Osteoblast (primary cell): ENCODE measurements around the gene RIMBP2. TPM values are rescaled to one million over a fixed set of nuclear protein-coding genes. Genes with fewer than 3 reads are reported as not detected.

Source experiments
- DNase-seq: peaks from one replicate; pipeline ENCODE4 v3.0.0; 2011; ENCODE audit warnings: low spot score, mixed read lengths; ENCODE audit not compliant: insufficient read length; ENCODE audit errors: missing footprints
- H2AFZ ChIP-seq: 2 replicates; pipeline ENCODE4 v1.6.0; 2011; ENCODE audit warnings: mild to moderate bottlenecking, low read length
- H3K27ac ChIP-seq: 2 replicates; pipeline ENCODE4 v1.5.1; 2011; ENCODE audit warnings: mild to moderate bottlenecking, low read depth, low read length, moderate library complexity
- H3K27me3 ChIP-seq: 2 replicates; pipeline ENCODE4 v1.6.0; 2012; ENCODE audit warnings: mild to moderate bottlenecking, control low read depth, inconsistent platforms, low read length, moderate library complexity; ENCODE audit not compliant: insufficient read depth
- H3K36me3 ChIP-seq: 2 replicates; pipeline ENCODE4 v1.5.1; 2011; ENCODE audit warnings: mild to moderate bottlenecking, low read length, control low read depth, moderate library complexity; ENCODE audit not compliant: insufficient read depth
- H3K4me1 ChIP-seq: 2 replicates; pipeline ENCODE4 v1.5.1; 2011; ENCODE audit warnings: mild to moderate bottlenecking, low read length, control low read depth, moderate library complexity; ENCODE audit not compliant: insufficient read depth
- H3K4me2 ChIP-seq: 2 replicates; pipeline ENCODE4 v1.6.0; 2011; ENCODE audit warnings: mild to moderate bottlenecking, low read length; ENCODE audit not compliant: insufficient read depth
- H3K4me3 ChIP-seq: fragments of 200-600 bp; sonication (generic); 3 replicates; pipeline ENCODE4 v1.5.1; 2012; ENCODE audit warnings: mild to moderate bottlenecking, low read length, inconsistent platforms; ENCODE audit not compliant: insufficient read depth
- H3K79me2 ChIP-seq: 2 replicates; pipeline ENCODE4 v1.6.0; 2012; ENCODE audit warnings: mild to moderate bottlenecking, low read length, control low read depth, inconsistent platforms; ENCODE audit not compliant: insufficient read depth
- H3K9me3 ChIP-seq: 2 replicates; pipeline ENCODE4 v1.5.1; 2011; ENCODE audit warnings: low read depth, low read length, control low read depth
- H4K20me1 ChIP-seq: 2 replicates; pipeline ENCODE4 v1.6.0; 2012; ENCODE audit warnings: mild to moderate bottlenecking, low read length, control low read depth; ENCODE audit not compliant: insufficient read depth
- total RNA-seq: library from RNA; depleted of rRNA; stranded (reverse); fragments of >200 nt; gene quantifications from 2 replicates; pipeline ENCODE4 v1.2.3, GENCODE V29; 2012
- TF ChIP-seq, protein P1 (sequence below): IDR thresholded peaks from 2 replicates; pipeline ENCODE4 v1.5.1; 2011; ENCODE audit warnings: mild to moderate bottlenecking, low read depth, low read length, moderate library complexity; ENCODE audit errors: extremely low read depth

Gene RIMBP2
- total RNA-seq, 1 donor: not detected

DNA sequence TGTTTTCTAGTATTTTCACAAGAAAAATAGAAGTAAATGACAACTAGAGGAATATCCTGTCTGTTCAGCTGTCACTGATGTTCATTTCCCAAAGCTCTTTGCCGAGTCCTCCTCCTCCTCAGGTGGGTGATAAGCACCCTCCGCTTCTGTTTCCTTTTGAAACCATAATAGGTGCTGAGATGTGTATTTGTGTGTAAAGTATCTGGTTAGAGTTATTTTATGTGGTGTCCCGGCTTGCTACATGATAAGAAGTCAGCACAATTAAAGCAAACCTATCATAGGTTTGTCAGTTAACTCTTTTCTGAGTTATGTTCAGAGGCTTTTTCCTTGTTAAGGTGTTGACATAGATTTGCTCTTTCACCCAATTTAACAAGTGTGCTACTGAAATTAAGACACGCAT lies 296.0 kb downstream of the RIMBP2 start:
- no peak for DNase-seq
- Histone ChIP-seq H2AFZ (no peak overlapping the region), H3K36me3 (no peaks in the 10 kb centered on the region), H3K79me2 (no peaks in the 10 kb centered on the region), H3K27me3 (no peaks in the 10 kb centered on the region), H3K4me2 (no peak overlapping the region), H3K27ac (no peak overlapping the region), H3K4me1 (no peaks in the 10 kb centered on the region), H4K20me1 (no peaks in the 10 kb centered on the region), H3K4me3 (no peak overlapping the region), H3K9me3 (no peaks in the 10 kb centered on the region)
- TF ChIP-seq, protein P1, sequence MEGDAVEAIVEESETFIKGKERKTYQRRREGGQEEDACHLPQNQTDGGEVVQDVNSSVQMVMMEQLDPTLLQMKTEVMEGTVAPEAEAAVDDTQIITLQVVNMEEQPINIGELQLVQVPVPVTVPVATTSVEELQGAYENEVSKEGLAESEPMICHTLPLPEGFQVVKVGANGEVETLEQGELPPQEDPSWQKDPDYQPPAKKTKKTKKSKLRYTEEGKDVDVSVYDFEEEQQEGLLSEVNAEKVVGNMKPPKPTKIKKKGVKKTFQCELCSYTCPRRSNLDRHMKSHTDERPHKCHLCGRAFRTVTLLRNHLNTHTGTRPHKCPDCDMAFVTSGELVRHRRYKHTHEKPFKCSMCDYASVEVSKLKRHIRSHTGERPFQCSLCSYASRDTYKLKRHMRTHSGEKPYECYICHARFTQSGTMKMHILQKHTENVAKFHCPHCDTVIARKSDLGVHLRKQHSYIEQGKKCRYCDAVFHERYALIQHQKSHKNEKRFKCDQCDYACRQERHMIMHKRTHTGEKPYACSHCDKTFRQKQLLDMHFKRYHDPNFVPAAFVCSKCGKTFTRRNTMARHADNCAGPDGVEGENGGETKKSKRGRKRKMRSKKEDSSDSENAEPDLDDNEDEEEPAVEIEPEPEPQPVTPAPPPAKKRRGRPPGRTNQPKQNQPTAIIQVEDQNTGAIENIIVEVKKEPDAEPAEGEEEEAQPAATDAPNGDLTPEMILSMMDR: no peak

- no peaks in the 10 kb centered on the region for H3K27me3 ChIP-seq
- H3K4me3 ChIP-seq: no peak overlapping the region
- H3K9me3 ChIP-seq: no peaks in the 10 kb centered on the region
- H3K36me3 ChIP-seq: no peaks in the 10 kb centered on the region
- no peak overlapping the region for H3K27ac ChIP-seq
- H3K4me1 ChIP-seq: no peaks in the 10 kb centered on the region
- no peak overlapping the region for H3K4me2 ChIP-seq
- no peaks in the 10 kb centered on the region for H3K79me2 ChIP-seq
- no peak for DNase-seq
- no peak overlapping the region for H2AFZ ChIP-seq
- no peaks in the 10 kb centered on the region for H4K20me1 ChIP-seq
- TF ChIP-seq, protein P1: no peak
Measured at GRCh38 chr12:130419116-130419515, 297.0 kb downstream of the RIMBP2 start.

DNA sequence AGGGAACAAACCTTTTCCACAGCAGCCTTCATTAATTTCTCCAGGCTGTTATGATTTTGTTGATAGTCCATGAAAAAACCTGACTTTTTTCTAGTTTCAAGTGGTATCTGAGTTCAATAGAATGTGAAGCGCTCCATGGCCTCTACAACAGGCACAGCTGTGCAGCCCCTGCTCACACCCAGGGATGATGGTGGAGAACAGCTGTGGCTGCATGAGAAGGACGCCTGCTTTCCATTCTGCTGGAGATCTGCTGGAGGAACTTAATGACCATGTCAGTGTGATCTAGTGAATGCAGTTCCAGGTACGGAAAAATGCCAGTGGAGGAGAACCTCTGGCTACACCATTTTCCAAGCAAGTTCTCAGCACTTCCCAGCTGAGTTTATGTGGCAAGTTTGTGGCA lies 297.8 kb downstream of the RIMBP2 start:
- Histone ChIP-seq H3K79me2 (no peaks in the 10 kb centered on the region), H3K27ac (no peak overlapping the region), H4K20me1 (no peaks in the 10 kb centered on the region), H3K9me3 (no peaks in the 10 kb centered on the region), H3K4me2 (no peak overlapping the region), H3K27me3 (no peaks in the 10 kb centered on the region), H3K4me3 (no peak overlapping the region), H2AFZ (no peak overlapping the region), H3K4me1 (no peaks in the 10 kb centered on the region), H3K36me3 (no peaks in the 10 kb centered on the region)
- TF ChIP-seq, protein P1: no peak
- DNase-seq: peak; percentile 45

GRCh38 chr12:130414381-130414780 lies 301.7 kb downstream of the RIMBP2 start:
- H4K20me1 ChIP-seq: no peaks in the 10 kb centered on the region
- H3K27ac ChIP-seq: no peak overlapping the region
- no peaks in the 10 kb centered on the region for H3K27me3 ChIP-seq
- TF ChIP-seq, protein P1: no peak
- H3K9me3 ChIP-seq: no peaks in the 10 kb centered on the region
- no peaks in the 10 kb centered on the region for H3K79me2 ChIP-seq
- no peak overlapping the region for H3K4me3 ChIP-seq
- H3K4me1 ChIP-seq: no peaks in the 10 kb centered on the region
- no peak overlapping the region for H3K4me2 ChIP-seq
- DNase-seq: no peak
- no peak overlapping the region for H2AFZ ChIP-seq
- H3K36me3 ChIP-seq: no peaks in the 10 kb centered on the region
